Left ventricle myocardium inferior (tissue), 1 donor: ENCODE results near the gene CD68. TPM values are rescaled to one million over a fixed set of nuclear protein-coding genes. Genes with fewer than 3 reads are reported as not detected.

Source experiments
- DNase-seq: peaks from one replicate; pipeline ENCODE4 v3.0.0-alpha.2; 2020
- H3K27ac ChIP-seq: fragments of 200-600 bp; replicated peaks from 2 replicates; pipeline ENCODE4 v1.8.0; 2021
- H3K27me3 ChIP-seq: fragments of 200-600 bp; 2 replicates; pipeline ENCODE4 v1.8.0; 2021; ENCODE audit warnings: low read depth
- H3K36me3 ChIP-seq: fragments of 200-600 bp; 2 replicates; pipeline ENCODE4 v1.8.0; 2021
- H3K4me1 ChIP-seq: fragments of 200-600 bp; 2 replicates; pipeline ENCODE4 v1.8.0; 2021
- H3K4me3 ChIP-seq: fragments of 200-600 bp; 2 replicates; pipeline ENCODE4 v1.8.0; 2021; ENCODE audit warnings: mild to moderate bottlenecking, moderate library complexity
- H3K9me3 ChIP-seq: fragments of 200-600 bp; replicated peaks from 2 replicates; pipeline ENCODE4 v1.8.0; 2021
- CTCF ChIP-seq: fragments of 200-600 bp; IDR thresholded peaks from 2 replicates; pipeline ENCODE4 v1.8.0; 2021; ENCODE audit warnings: antibody characterized with exemption, mild to moderate bottlenecking, borderline replicate concordance
- intact Hi-C: fragments of 100-400 bp; cut with micrococcal nuclease; formaldehyde crosslinking; loops from one replicate; pipeline ENCODE4 v1.11.0; 2022
- total RNA-seq: library from RNA; stranded (reverse); fragmentation: NEBNext Ultra II Directional; extraction: Animal tissue kit (Norgen Biotek cat#: 25700); gene quantifications from one replicate; pipeline ENCODE4 v1.2.1, GENCODE V29; 2021
- donor health status: DM: no; HTN: yes; CAD: no; lungs with severe emphysema.

CD68 gene
- total RNA-seq, 1 donor from 2014 or later: 25.5 TPM

GRCh38 chr17:7557147-7557764 lies 22.2 kb upstream of the CD68 start:
- no peak for DNase-seq
- H3K27ac ChIP-seq: peak overlapping the region; percentile 94
- H3K27me3 ChIP-seq: no peaks in the 10 kb centered on the region
- peak overlapping the region; percentile 99 for H3K4me3 ChIP-seq
- intact Hi-C loops: no loop called here
- H3K9me3 ChIP-seq: no peaks in the 10 kb centered on the region
- H3K4me1 ChIP-seq: peaks cover 54% of the 10 kb centered on the region
- peaks cover 8% of the 10 kb centered on the region for H3K36me3 ChIP-seq
- TF ChIP-seq CTCF: no peak

GRCh38 chr17:7557775-7558543 lies 21.5 kb upstream of the CD68 start:
- Histone ChIP-seq H3K36me3 (peaks cover 9% of the 10 kb centered on the region), H3K4me3 (peak overlapping the region; percentile 99), H3K27me3 (no peaks in the 10 kb centered on the region), H3K27ac (peak overlapping the region; percentile 94), H3K9me3 (no peaks in the 10 kb centered on the region), H3K4me1 (peaks cover 61% of the 10 kb centered on the region)
- intact Hi-C loops: no loop called here
- TF ChIP-seq CTCF: peak; percentile 10
- DNase-seq: peak; percentile 87

- Histone ChIP-seq H3K9me3 (no peaks in the 10 kb centered on the region), H3K27me3 (no peaks in the 10 kb centered on the region), H3K4me3 (peak within 1 kb of the TSS; percentile 99), H3K4me1 (peaks cover 69% of the 10 kb centered on the region), H3K27ac (peak within 1 kb of the TSS; percentile 94), H3K36me3 (peaks cover 12% of the 10 kb centered on the region)
- intact Hi-C loops: no loop called here
- DNase-seq: peak; percentile 62
- no peak for TF ChIP-seq CTCF
Measured at GRCh38 chr17:7558544-7559319, 20.7 kb upstream of the CD68 start, which contains the start of gene TNFSF13. Gene TNFSF13 (plus strand): TSS chr17:7558750. CDS start chr17:7559040, 290 bp downstream.

- Histone ChIP-seq H3K27me3 (no peaks in the 10 kb centered on the region), H3K27ac (peak overlapping the region; percentile 94), H3K4me1 (peaks cover 77% of the 10 kb centered on the region), H3K9me3 (no peaks in the 10 kb centered on the region), H3K36me3 (peaks cover 17% of the 10 kb centered on the region), H3K4me3 (peak overlapping the region; percentile 99)
- DNase-seq: no peak
- no peak for TF ChIP-seq CTCF
- intact Hi-C loops: loop anchor here (10.0 kb wide), 1 partner anchor 45 kb away; no protein-coding TSS in a partner anchor
Measured at GRCh38 chr17:7559320-7560171, 19.9 kb upstream of the CD68 start.
